ENCODE results near the gene PDX1.

The PDX1 gene

GRCh38 chr13:27967736-27968315, 48.0 kb downstream of the PDX1 start:
- Histone ChIP-seq H3K4me1 (ENCODE audit: insufficient read depth, low read length) (no peaks in the 10 kb centered on the region), H3K9ac (ENCODE audit: low read depth, low read length) (no peak overlapping the region), H3K79me2 (ENCODE audit: insufficient read depth, low read length) (no peaks in the 10 kb centered on the region), H3K9me3 (ENCODE audit: insufficient read depth, low read length, severe bottlenecking) (no peaks in the 10 kb centered on the region), H3K27me3 (ENCODE audit: insufficient read depth, low read length, poor library complexity) (no peaks in the 10 kb centered on the region), H3K27ac (ENCODE audit: low read length) (no peak overlapping the region), H3K4me2 (ENCODE audit: insufficient read depth, low read length) (no peak overlapping the region), H2AFZ (ENCODE audit: low read depth, low read length) (no peak overlapping the region), H3K36me3 (ENCODE audit: insufficient read depth, low read length) (no peaks in the 10 kb centered on the region), H3K4me3 (ENCODE audit: low read depth in 1 of 2, low read length in 2 of 2) (no peak overlapping the region), H4K20me1 (ENCODE audit: insufficient read depth, low read length) (no peaks in the 10 kb centered on the region)
- no peak for DNase-seq
- no peak for TF ChIP-seq EZH2 (IDR thresholded peaks at IDR 0.05; ENCODE audit: borderline replicate concordance, low read depth, low read length, severe bottlenecking)
- TF ChIP-seq, protein P1, sequence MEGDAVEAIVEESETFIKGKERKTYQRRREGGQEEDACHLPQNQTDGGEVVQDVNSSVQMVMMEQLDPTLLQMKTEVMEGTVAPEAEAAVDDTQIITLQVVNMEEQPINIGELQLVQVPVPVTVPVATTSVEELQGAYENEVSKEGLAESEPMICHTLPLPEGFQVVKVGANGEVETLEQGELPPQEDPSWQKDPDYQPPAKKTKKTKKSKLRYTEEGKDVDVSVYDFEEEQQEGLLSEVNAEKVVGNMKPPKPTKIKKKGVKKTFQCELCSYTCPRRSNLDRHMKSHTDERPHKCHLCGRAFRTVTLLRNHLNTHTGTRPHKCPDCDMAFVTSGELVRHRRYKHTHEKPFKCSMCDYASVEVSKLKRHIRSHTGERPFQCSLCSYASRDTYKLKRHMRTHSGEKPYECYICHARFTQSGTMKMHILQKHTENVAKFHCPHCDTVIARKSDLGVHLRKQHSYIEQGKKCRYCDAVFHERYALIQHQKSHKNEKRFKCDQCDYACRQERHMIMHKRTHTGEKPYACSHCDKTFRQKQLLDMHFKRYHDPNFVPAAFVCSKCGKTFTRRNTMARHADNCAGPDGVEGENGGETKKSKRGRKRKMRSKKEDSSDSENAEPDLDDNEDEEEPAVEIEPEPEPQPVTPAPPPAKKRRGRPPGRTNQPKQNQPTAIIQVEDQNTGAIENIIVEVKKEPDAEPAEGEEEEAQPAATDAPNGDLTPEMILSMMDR (IDR thresholded peaks at IDR 0.05; ENCODE audit: borderline replicate concordance, extremely low read depth, low read length, poor library complexity, severe bottlenecking): no peak
- ATAC-seq (ENCODE audit: insufficient read depth, low read depth): no peak

DNA sequence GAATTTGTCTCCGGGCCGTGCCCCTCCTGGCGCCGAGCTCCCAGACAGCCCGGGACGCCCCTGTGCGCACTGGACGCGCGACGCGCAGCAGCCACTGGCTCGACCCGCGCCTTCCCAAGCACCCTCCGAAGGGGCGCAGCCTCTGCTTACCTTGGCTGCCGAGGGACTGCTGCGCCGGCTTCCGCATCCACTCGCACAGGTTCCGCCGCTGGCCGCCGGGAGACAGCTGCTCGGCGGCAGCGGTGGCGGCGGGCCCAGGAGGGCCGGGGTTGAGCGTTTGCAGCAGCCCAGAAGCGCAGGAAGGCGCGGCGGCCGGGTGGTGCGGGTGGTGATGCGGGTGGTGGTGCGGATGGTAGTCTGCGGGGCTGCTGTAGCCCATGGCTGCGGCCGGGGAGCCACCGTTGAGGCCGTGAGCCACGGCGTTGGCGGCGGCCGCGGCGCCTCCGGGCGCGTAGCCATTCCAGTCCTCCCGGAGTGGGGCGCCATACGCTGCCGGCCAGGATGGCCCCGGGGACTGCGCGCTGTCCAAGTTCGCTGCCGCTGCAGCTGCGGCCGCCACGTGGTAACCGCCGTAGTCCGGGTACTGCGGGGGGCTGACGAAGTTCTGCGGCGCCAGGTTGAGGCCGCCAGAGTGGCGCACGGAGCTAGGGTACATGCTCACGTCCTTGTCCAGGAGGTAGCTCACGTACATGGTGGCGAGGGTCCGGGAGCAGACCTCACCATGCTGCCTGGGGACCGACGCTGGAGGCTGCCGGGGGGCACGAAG, 48.7 kb downstream of the PDX1 start:
- Histone ChIP-seq H3K4me2 (ENCODE audit: insufficient read depth, low read length) (no peak overlapping the region), H3K27ac (ENCODE audit: low read length) (no peak overlapping the region)

DNA sequence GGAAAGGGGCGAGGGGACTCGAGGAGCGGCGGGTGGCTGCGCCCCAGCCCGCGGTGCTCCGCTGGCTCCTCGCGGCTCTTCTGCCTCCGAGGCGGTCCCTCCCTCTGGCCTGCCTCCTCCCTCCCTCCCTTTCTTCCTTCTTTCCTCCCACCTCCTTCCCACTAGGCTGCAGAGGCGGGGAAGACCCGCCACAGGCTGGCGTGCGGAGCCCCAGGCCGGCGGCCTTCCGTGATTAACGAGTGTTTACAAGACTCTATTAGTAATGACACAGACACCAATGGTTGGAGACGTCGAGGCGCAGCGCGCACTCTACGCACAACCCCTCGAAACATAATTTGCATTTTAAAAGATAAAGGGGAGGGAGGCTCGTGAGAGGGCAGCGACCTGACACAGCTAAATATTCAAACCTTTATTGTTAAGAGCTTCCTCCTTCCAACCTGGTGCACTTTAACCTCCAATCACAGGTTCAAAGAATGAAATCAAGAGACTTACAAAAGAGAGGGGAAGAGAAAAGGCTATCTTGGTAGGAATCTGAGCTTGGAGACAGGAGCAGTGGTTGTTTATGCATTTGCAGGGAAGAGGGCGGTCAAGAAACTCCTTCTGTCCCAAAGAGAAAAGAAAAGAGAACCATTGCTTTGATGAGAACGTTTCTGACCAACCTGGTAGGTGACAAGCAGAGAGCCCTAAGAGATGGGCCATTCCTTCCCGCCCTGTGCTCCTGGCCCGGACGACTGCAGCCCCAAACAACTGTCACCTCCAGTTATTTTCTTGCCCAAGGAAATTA, 49.5 kb downstream of the PDX1 start, which contains the start of gene CDX2:
Gene CDX2 (minus strand): TSS at position 234 of the 784 bp plus-strand sequence. CDS start 309 bp downstream, outside the sequence.
- Histone ChIP-seq H3K36me3 (ENCODE audit: insufficient read depth, low read length) (no peaks in the 10 kb centered on the region), H3K4me2 (ENCODE audit: insufficient read depth, low read length) (no peak within 1 kb of the TSS), H3K27ac (ENCODE audit: low read length) (no peak within 1 kb of the TSS), H3K79me2 (ENCODE audit: insufficient read depth, low read length) (no peaks in the 10 kb centered on the region), H3K27me3 (ENCODE audit: insufficient read depth, low read length, poor library complexity) (no peaks in the 10 kb centered on the region), H2AFZ (ENCODE audit: low read depth, low read length) (no peak within 1 kb of the TSS), H3K9ac (ENCODE audit: low read depth, low read length) (no peak within 1 kb of the TSS), H4K20me1 (ENCODE audit: insufficient read depth, low read length) (no peaks in the 10 kb centered on the region), H3K4me3 (ENCODE audit: low read depth in 1 of 2, low read length in 2 of 2) (no peak within 1 kb of the TSS), H3K4me1 (ENCODE audit: insufficient read depth, low read length) (no peaks in the 10 kb centered on the region), H3K9me3 (ENCODE audit: insufficient read depth, low read length, severe bottlenecking) (no peaks in the 10 kb centered on the region)
- no peak for DNase-seq
- ATAC-seq (ENCODE audit: insufficient read depth, low read depth): no peak
- TF ChIP-seq EZH2 (IDR thresholded peaks at IDR 0.05; ENCODE audit: borderline replicate concordance, low read depth, low read length, severe bottlenecking): no peak
- TF ChIP-seq, protein P1 (IDR thresholded peaks at IDR 0.05; ENCODE audit: borderline replicate concordance, extremely low read depth, low read length, poor library complexity, severe bottlenecking): no peak

More for the DNA sequence above, 48.7 kb downstream of the PDX1 start:
- Histone ChIP-seq H3K4me1 (ENCODE audit: insufficient read depth, low read length) (no peaks in the 10 kb centered on the region), H3K4me3 (ENCODE audit: low read depth in 1 of 2, low read length in 2 of 2) (no peak overlapping the region), H2AFZ (ENCODE audit: low read depth, low read length) (no peak overlapping the region), H3K9me3 (ENCODE audit: insufficient read depth, low read length, severe bottlenecking) (no peaks in the 10 kb centered on the region), H3K27me3 (ENCODE audit: insufficient read depth, low read length, poor library complexity) (no peaks in the 10 kb centered on the region), H3K36me3 (ENCODE audit: insufficient read depth, low read length) (no peaks in the 10 kb centered on the region), H3K9ac (ENCODE audit: low read depth, low read length) (no peak overlapping the region), H3K79me2 (ENCODE audit: insufficient read depth, low read length) (no peaks in the 10 kb centered on the region), H4K20me1 (ENCODE audit: insufficient read depth, low read length) (no peaks in the 10 kb centered on the region)
- DNase-seq (no peak), ATAC-seq (ENCODE audit: insufficient read depth, low read depth) (no peak)
- TF ChIP-seq, protein P1 (IDR thresholded peaks at IDR 0.05; ENCODE audit: borderline replicate concordance, extremely low read depth, low read length, poor library complexity, severe bottlenecking): no peak
- TF ChIP-seq EZH2 (IDR thresholded peaks at IDR 0.05; ENCODE audit: borderline replicate concordance, low read depth, low read length, severe bottlenecking): no peak

Measured in DND-41 (cell line).